HG03565 (cell line): ENCODE results near the gene KIAA1755.

Experiments
- ATAC-seq: cut with Tn5 transposase; IDR thresholded peaks from one replicate; pipeline ENCODE4 v1.9.1; 2021; ENCODE audit warnings: mild to moderate bottlenecking, moderate library complexity; ENCODE audit not compliant: unreplicated experiment

Gene KIAA1755

GRCh38 chr20:38245753-38246152 is 14.8 kb downstream of the KIAA1755 start:
- no peak for ATAC-seq

- no peak for ATAC-seq
These were observed 16.9 kb downstream of the KIAA1755 start for GRCh38 chr20:38243709-38244020.

GRCh38 chr20:38242848-38243708 is 17.5 kb downstream of the KIAA1755 start:
- ATAC-seq, result no peak

- ATAC-seq, result no peak
These were observed 19.3 kb downstream of the KIAA1755 start for GRCh38 chr20:38241201-38241600.

GRCh38 chr20:38239441-38239840 is 21.1 kb downstream of the KIAA1755 start:
- no peak for ATAC-seq

- no peak for ATAC-seq
These were observed 21.7 kb downstream of the KIAA1755 start for GRCh38 chr20:38238829-38239228.

- ATAC-seq, result no peak
These were observed 23.2 kb downstream of the KIAA1755 start for GRCh38 chr20:38237381-38237780.

GRCh38 chr20:38231531-38232121 is 28.9 kb downstream of the KIAA1755 start:
- no peak for ATAC-seq

- ATAC-seq, result no peak
These were observed 29.5 kb downstream of the KIAA1755 start for GRCh38 chr20:38230957-38231526.

GRCh38 chr20:38230253-38230551 is 30.3 kb downstream of the KIAA1755 start:
- ATAC-seq, result no peak

GRCh38 chr20:38229376-38230252 is 30.9 kb downstream of the KIAA1755 start:
- ATAC-seq, result no peak

GRCh38 chr20:38228436-38228835 is 32.1 kb downstream of the KIAA1755 start:
- ATAC-seq, result no peak

- ATAC-seq, result no peak
These were observed 32.8 kb downstream of the KIAA1755 start for GRCh38 chr20:38227420-38228360.

- ATAC-seq, result no peak
These were observed 34.0 kb downstream of the KIAA1755 start for GRCh38 chr20:38226553-38226952.

GRCh38 chr20:38225900-38226263 is 34.7 kb downstream of the KIAA1755 start:
- no peak for ATAC-seq

- ATAC-seq, result no peak
These were observed 35.2 kb downstream of the KIAA1755 start for GRCh38 chr20:38225240-38225899.

GRCh38 chr20:38224531-38224930 is 36.0 kb downstream of the KIAA1755 start:
- ATAC-seq, result no peak

- no peak for ATAC-seq
These were observed 36.8 kb downstream of the KIAA1755 start for GRCh38 chr20:38223743-38224100.

- ATAC-seq, result no peak
These were observed 37.4 kb downstream of the KIAA1755 start for GRCh38 chr20:38222923-38223742.
